HG03039 (cell line): ENCODE measurements around the gene ZNF500.
"Not testable (repeated sequence)": the region's sequence is repeated elsewhere in the genome, so short reads cannot be mapped to it uniquely, and the experiment has no call there.

Experiments used
- ATAC-seq: cut with Tn5 transposase; IDR thresholded peaks from one replicate; pipeline ENCODE4 v1.9.1; 2021; ENCODE audit warnings: mild to moderate bottlenecking, moderate library complexity; ENCODE audit not compliant: unreplicated experiment

ZNF500 gene

DNA sequence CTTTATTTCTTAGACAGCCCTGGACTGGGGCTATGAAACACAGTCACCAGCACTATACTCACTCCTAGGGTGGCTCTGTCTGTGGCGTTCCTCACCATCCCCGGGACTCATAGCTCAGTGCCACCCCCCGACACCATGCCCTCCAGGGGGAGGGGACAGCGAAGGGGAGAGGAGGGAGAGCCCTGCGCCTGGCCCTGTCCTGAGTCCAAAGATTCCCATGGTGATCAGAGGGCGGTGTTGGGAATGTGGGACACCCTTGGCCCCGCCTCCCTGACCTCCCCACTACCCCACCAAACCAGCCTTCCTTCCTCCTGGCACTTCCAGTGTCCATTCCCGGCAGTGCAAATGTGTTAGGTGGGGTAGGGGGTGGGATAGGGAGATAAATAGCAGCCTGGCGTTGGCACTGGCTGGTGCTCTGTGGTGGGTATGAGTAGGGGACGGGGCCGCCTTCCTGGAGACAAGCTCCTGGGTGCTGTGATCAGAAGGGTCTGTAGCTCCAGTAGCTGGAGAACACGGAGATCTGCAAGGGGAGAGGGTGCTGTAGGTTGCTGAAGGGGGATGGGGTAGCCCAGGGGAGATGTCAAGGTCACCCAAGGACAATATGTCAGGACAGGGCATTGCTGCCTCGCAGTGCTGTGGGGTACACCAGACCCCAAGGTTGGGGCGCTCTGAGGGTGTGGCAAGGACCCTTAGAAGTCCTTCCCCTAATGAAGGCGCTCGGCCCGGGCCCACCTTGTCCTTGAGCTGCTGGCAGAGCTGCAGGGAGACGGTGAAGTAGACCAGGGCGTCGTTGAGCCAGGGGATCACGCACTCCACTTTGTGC lies 30.2 kb upstream of the ZNF500 start:
- no peak for ATAC-seq

DNA sequence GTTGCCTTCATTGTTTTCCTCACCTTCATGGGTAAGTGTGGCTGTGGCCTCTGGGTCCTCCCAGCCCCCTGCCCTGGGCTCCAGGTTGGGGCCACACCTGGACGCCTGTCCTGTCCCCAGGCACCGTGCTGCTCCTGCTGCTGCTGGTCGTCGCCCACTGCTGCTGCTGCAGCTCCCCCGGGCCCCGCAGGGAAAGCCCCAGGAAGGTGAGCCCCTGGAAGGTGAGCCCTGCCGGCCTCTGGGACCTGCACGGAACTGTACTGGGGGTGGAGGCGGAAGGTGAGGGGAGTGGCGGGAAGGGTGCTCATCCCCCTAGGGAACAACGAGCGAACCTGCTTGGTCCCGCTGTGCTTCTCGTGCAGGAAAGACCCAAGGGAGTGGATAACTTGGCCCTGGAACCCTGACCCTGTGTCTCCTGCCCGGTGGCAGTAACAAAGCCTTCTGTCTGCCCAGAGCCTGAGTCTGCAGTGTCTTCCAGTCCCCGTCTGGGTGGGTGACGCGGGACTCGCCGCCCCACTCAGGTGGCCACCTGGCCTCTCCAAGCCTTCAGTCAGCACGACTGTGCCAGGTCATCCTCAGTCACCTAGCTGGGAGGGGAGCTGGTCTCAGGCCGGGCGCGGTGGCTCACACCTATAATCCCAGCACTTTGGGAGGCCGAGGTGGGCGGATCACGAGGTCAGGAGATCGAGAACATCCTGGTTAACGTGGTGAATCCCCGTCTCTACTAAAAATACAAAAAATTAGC lies 29.0 kb upstream of the ZNF500 start:
- no peak for ATAC-seq

DNA sequence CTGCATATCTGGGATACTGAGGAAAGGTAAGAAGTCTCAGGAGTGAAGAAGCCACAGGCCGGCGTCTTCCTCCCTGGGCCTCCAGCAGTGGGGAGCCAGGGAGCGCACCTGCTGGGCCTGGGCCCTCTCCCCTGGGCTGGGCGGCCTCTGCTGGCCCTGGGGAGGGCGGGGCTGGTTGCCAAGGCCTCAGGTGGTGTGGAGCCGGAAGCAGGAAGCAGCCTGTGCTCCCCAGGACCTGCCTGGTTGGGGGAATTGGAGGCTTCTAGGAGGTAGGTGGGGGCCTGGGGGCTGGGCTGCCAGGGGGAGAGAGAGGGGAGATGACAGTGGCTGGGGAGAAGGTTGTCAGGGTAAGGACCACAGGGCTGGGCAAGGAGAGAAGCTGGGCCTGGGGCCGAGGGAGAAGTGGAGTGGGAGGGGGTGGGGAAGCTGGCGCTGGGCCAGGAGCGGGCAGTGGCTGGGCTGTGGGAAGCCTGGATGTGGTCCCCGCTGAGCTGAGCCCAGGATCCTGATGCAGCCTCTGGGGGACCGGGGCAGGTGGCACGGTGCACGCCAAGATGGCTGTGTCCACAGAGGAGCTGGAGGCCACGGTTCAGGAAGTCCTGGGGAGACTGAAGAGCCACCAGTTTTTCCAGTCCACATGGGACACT lies 28.3 kb upstream of the ZNF500 start, which contains the start of gene SMIM22:
SMIM22 (plus strand) TSS at position 189 of the 647 bp plus-strand sequence; CDS start at position 555, 366 bp downstream.
- ATAC-seq: no peak

DNA sequence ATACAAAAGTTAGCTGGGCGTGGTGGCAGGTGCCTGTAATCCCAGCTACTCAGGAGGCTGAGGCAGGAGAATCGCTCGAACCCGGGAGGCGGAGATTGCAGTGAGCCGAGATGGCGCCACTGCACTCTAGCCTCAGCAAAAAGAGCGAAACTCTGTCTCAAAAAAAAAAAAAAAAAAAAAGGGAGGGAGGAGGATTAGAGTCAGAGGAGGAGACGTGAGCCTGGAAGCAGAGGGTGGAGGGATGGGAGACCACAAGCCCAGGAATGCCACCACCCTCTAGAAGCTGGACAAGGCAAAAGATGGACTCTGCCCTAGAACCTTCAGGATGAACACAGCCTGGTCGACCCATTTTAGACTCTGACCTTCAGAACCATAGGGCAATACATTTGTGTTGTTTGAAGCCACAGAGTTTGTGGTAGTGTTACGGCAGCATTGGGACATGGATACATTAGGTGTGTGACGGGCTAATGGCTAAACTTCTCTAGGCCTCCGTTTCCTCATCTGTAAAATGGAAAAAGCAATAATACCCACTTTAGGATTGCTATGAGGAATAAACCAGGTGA lies 26.1 kb upstream of the ZNF500 start:
- no peak for ATAC-seq

DNA sequence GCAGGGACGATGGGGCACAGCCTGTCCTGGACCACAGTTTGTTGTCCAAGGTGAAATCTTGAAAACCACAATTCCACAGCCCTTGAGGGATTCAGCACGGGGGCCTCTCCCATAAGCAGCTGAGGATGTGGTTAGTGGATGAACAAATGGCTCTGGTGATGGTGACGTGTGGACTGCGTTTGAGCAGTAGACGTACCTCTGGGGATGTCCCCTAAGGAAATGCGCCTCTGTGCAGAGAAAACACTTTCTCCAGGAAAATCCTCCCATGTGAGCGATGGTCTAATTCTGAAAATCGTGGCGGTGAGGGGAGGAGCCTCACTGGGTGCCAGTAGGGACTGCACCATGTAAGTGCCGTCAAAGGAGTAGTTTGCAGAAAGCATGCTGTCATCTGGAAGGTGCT lies 23.9 kb upstream of the ZNF500 start:
- no peak for ATAC-seq

DNA sequence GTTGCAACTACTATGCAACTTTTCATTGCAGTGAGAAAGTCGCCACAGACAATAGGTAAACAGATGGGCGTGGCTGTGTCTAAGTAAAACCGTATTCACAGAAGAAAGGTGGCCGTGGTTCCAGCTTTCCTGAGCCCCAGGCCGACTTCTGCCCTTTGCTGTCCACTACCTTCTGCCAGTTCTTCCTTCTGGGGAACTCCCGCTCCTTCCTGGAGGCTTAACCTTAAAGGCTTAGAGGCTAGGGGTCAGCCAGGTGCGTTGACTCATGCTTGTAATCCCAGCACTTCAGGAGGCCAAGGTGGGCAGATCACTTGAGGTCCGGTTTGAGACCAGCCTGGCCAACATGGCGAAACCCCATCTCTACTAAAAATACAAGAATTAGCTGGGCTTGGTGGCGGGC lies 23.3 kb upstream of the ZNF500 start:
- ATAC-seq: no peak

DNA sequence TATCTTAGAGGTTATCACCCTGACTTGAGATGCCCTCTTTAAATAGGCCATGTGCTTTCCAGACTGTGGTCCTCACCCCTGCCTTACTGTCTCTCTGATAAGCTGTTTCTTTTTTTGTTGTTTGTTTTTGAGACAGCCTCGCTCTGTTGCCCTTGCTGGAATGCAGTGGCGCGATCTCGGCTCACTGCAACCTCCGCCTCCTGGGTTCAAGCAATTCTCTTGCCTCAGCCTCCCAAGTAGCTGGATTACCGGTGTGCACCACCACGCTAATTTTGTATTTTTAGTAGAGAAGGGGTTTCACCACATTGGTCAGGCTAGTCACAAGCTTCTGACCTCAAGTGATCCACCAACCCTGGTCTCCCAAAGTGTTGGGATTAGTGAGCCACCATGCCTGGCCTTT lies 21.9 kb upstream of the ZNF500 start:
- no peak for ATAC-seq

DNA sequence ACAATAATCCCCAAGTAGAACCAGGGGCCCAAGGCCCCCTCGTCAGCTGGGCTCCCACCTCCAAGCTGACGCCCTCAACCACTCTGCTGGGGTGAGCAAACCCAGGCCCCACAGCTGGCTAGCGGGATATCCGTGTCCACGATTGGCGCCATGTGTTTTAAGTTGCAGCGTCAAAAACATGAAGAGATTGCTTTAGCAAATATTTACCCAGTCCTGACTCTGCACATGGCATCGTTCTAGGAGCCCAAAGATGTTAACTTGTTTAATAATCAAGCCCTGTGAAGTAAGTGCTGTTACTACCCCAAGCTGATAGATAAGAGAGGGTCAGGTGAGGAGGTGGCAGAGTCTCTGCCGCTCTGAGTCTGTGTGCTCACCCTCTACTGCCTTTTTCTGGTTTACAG lies 21.5 kb upstream of the ZNF500 start:
- ATAC-seq: no peak

DNA sequence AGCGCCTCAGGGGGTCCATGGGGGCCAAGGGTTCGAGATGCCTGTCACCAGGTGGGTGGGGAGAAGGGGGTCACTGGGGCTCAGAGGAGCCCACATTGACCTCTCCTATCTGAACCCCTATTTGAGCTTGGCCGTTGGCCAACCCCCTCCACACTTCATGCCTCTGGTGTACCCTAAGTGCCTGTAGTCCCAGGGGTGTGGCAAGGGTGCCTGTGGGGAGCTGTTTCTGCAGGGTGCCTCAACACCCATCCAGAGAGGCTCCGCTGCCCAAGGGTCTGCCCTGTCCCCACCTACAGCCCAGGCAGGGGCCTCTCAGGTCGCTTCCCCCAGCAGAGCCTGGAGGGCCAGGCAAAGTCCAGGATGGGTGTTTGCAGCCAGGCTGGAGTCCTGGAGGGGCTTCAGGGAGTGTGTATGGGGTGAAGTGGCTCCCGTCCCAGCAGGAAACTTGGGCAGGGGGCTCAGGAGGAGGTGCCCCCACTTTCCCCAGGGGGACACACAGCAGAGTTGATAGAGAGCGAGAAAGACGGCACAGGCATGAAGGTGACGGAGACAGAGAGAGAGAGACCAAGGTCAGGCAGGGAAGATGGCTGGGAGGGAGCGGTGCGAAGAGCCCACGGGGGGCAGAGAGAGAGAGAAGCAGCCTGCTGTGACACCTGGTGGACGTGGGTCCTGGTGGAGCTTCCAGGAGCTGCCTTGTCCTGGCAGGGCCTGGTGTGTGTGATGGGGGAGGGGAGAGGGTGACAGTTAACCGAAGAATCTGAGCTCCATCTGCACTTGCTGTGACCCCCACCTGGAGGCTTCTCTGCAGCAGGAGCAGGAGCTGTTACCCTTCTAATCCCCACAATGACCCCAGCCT lies 20.9 kb upstream of the ZNF500 start, which contains the start of gene SEPTIN12:
SEPTIN12 (minus strand) TSS at position 719 of the 856 bp plus-strand sequence; CDS start at position 19, 700 bp downstream.
- ATAC-seq: no peak

DNA sequence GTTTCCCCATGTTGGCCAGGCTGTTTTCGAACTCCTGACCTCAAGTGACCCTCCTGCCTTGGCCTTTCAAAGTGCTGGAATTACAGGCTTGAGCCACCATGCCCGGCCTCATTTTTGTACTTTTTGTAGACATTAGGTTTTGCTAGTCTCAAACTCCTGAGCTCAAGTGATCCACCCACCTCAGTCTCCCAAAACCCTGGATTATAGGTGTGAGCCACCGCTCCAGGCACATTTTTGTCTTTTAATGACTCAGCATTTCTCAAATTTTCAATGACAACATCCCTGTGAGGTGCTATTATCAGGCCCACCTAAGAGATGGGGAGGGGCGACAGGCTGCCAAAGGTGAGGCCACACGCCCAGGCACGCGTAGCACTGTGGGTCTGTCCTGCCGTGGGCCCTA lies 20.1 kb upstream of the ZNF500 start:
- ATAC-seq: no peak

DNA sequence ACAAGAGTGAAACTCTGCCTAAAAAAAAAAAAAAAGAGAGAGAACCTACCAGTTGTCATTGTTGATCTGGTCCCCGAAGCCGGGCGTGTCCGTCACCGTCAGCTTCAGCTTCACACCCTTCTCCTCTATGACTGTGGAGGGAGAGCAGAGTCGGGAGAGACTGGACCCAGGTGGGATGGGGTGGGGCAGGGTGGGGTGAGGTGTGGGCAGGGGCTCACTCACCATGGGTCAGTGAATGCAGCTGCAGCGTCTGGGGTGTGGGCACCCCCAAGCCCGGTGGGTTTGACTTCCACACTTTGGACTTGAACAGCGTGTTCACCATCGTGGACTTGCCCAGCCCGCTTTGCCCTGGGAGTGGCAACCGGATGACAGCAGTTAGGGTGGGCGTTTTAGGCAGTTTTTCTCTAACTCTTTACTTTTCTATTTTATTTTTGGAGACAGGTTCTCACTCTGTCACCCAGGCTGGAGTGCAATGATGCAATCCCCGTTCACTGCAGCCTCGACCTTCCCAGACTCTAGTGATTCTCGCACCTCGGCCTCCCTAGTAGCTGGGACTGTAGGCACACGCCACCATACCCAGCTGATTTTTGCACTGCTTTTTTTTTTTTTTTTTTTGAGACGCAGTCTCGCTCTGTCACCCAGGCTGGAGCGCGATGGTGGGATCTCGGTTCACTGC lies 18.9 kb upstream of the ZNF500 start:
- no peak for ATAC-seq

DNA sequence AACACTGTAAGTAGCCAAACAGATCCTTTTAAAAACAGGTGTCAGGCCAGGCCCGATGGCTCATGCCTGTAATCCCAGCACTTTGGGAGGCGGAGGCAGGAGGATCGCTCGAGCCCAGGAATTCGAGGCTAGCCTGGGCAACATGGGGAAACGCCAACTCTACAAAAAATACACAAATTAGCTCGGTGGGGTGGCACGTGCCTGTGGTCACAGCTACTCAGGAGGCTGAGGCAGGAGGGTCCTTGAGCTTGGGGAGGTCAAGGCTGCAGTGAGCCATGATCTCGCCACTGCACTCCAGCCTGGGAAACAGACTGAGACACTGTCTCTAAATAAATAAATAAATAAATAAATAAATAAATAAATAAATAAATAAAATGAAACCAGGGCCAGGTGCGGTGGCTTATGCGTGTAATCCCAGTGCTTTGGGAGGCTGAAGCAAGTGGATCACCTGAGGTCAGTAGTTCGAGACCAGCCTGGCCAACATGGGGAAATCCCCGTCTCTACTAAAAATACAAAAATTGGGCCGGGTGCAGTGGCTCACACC lies 17.6 kb upstream of the ZNF500 start:
- ATAC-seq: not testable (repeated sequence)

DNA sequence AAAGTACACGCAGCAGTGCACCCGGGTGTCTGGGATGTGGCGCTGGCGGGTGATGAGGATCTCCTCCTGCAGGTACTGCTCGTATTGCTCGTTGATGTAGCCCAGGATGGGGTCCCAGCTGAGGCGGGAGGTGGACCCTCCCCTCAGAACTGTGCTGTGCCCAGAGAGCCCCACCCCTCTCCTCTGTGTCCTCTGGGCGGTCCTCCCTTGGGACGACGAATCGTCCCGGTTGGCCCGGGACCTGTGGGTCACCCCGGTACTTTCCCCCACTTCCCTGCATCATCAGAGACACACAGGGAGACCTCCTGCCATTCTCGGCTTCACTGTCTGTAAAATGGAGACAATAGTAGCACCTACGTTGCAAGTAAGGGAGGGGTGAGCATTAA lies 17.0 kb upstream of the ZNF500 start:
- ATAC-seq: no peak

DNA sequence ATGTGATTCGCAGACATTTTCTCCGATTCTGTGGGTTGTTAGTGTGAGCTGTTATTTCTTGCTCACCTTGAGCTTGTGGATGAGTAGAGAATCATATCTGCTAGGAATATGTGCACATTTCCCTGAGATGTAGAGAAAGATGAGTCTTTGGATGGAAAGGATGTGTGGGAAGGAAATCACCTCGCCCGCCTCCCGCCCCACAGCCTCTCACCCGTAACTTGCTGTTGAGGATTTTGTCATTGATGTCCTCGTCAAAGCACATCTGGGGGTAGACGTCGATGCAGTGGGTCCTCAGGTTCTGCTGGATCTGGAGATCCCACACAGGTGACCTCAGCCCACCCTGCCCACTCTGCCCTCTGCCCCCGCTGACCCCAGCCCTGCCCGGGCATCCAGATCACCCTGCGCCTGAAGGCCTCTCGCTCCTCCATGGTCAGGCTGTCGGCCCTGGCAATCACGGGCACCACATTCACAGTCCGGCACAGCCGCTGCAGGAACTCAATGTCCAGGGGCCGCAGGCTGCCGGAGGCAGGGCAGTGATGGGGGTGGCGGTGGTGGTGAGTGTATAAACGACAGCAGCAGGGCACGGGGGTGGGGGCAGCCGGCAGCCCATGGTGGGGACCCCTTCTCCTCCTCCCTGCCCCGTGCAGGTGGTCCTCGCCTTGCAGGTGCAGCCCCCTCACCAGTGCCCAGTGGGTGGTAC lies 16.4 kb upstream of the ZNF500 start:
- ATAC-seq: no peak

DNA sequence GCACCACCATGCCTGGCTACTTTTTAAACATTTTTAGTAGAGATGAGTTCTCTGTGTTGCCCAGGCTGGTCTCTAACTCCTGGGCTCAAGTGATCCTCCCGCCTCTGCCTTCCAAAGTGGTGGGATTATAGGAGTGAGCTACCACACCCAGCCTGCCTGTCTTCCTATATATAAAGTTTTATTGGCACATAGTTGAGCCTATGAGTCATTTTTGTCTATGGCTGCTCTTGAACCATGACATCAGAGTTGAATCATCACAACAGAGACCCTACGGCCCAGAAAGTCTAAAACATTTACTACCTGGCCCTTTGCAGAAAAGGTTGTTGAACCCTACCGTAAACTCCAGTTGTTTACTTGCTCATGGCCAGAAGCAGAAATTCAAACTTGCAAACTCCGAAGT lies 13.3 kb upstream of the ZNF500 start:
- no peak for ATAC-seq

DNA sequence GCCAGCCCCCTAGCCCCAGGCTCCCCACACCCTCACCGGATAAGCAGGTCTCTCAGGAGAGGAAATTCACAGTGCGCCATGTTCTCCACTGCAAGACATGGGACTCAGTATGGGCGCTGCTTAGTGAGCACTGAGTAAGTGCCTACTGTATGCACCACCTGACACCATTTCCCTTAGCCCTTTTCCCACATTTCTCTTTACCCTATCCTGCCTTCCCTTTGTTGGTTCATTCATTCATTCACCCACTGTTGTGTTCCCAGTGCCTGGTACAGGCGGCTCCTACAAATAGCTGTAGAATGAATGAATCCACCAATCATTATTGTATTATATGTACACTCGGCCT lies 11.1 kb upstream of the ZNF500 start:
- no peak for ATAC-seq

DNA sequence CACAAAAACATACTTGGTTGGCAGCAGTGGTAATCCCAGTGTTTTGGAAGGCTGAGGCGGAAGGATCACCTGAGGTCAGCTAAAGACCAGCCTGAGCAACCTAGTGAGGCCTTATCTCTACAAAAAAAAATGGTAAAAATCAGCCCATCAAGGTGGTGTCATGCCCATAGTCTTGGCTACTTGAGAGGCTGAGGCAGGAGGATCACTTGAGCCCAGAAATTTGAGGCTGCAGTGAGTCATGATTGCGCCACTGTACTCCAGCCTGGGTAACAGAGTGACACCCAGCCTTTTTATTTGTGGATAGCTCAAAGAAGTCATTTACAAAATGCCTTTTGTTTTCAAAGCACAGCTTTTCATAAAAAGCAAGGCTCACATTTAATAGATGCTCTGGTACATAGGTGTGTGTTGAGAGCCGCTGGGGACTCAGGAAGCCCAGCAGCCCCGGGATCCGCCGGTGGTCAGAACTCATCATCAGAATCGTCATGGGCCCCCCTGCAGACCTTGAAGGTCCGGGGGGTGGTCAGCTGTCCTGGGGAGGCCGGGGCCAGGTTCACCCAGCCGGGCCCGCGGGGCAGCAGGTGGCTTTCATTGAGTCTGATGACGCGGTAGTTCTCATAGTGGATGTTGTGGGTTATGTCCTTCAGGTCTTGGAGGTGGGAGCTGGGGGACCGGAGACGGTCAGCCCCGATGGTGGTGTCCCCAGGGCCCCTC lies 10.5 kb upstream of the ZNF500 start:
- no peak for ATAC-seq

DNA sequence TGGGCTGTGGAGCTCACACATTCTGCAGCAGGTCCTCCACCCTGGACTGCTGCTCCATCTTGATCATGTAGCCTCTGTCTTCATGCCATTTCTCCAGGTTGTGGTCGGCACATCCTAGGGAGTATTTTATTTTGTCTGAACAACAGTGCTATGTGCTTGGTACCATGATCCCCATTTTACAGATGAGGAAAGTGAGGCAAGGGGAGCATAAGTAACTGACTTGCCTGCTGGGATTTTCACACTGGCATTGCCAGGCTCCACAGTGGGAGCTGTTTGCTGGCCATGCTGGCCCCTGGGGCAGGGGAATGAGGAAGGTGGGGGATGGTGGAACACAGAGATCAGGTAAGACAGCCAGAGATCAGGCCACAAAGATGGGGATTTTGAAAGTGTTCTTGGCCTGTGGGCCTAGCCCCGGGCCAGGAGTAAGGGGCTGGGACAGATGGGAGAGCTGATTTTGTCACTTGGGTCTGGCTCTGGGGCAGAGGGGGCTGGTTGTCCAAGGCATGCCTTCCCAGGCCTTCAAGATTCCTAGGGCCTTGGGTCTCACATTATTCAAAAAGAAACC lies 9.3 kb upstream of the ZNF500 start:
- no peak for ATAC-seq
